WERI-Rb-1 (cell line): ENCODE data around the gene ATAD3B.
"Not testable (repeated sequence)": the region's sequence is repeated elsewhere in the genome, so short reads cannot be mapped to it uniquely, and the experiment has no call there.

Experiments used
- DNase-seq: peaks from one replicate; pipeline ENCODE4 v3.0.0-alpha.2; 2020
- H3K27ac ChIP-seq: fragments of 250-450 bp; sonication (Bioruptor Pico); 2 replicates; pipeline ENCODE4 v1.5.1; 2020; ENCODE audit warnings: mild to moderate bottlenecking, moderate library complexity
- H3K27me3 ChIP-seq: fragments of 250-450 bp; sonication (Bioruptor Pico); 2 replicates; pipeline ENCODE4 v1.5.1; 2021; ENCODE audit warnings: mild to moderate bottlenecking, low read depth, moderate library complexity; ENCODE audit not compliant: insufficient read depth, severe bottlenecking
- H3K36me3 ChIP-seq: fragments of 250-450 bp; sonication (Bioruptor Pico); 2 replicates; pipeline ENCODE4 v1.5.1; 2020; ENCODE audit warnings: mild to moderate bottlenecking, moderate library complexity
- H3K4me3 ChIP-seq: 2 replicates; pipeline ENCODE4 v1.5.1; 2011; ENCODE audit warnings: low read depth, mild to moderate bottlenecking, control low read depth, low read length
- H3K9me3 ChIP-seq: fragments of 250-450 bp; sonication (Bioruptor Pico); 2 replicates; pipeline ENCODE4 v1.5.1; 2021; ENCODE audit warnings: mild to moderate bottlenecking, moderate library complexity; ENCODE audit not compliant: severe bottlenecking
- CTCF ChIP-seq: IDR thresholded peaks from 2 replicates; pipeline ENCODE4 v1.5.1; 2011; ENCODE audit warnings: low read depth, mild to moderate bottlenecking, control low read depth, inconsistent platforms, low read length

Gene ATAD3B

GRCh38 chr1:1455366-1455884 is 16.1 kb upstream of the ATAD3B start:
- no peaks in the 10 kb centered on the region for H3K36me3 ChIP-seq
- TF ChIP-seq CTCF, result no peak
- DNase-seq, result no peak
- no peaks in the 10 kb centered on the region for H3K9me3 ChIP-seq
- no peaks in the 10 kb centered on the region for H3K27me3 ChIP-seq
- H3K27ac ChIP-seq, result no peak overlapping the region
- no peak overlapping the region for H3K4me3 ChIP-seq

- not testable (repeated sequence) for H3K27me3 ChIP-seq, DNase-seq, H3K27ac ChIP-seq, H3K9me3 ChIP-seq, H3K36me3 ChIP-seq, H3K4me3 ChIP-seq
These were observed 15.6 kb upstream of the ATAD3B start for GRCh38 chr1:1455934-1456333.

GRCh38 chr1:1456683-1457255 is 14.8 kb upstream of the ATAD3B start:
- H3K27me3 ChIP-seq, DNase-seq, H3K27ac ChIP-seq, H3K4me3 ChIP-seq, H3K36me3 ChIP-seq, H3K9me3 ChIP-seq: not testable (repeated sequence)

- not testable (repeated sequence) for H3K27me3 ChIP-seq, H3K4me3 ChIP-seq, DNase-seq, H3K9me3 ChIP-seq, H3K27ac ChIP-seq, H3K36me3 ChIP-seq
These were observed 12.4 kb upstream of the ATAD3B start for GRCh38 chr1:1459156-1459555.

- H3K4me3 ChIP-seq, DNase-seq, H3K36me3 ChIP-seq, H3K27ac ChIP-seq, H3K27me3 ChIP-seq, H3K9me3 ChIP-seq: not testable (repeated sequence)
These were observed 11.9 kb upstream of the ATAD3B start for GRCh38 chr1:1459711-1460110.

- H3K9me3 ChIP-seq, result no peaks in the 10 kb centered on the region
- no peak for DNase-seq
- H3K27me3 ChIP-seq, result no peaks in the 10 kb centered on the region
- no peaks in the 10 kb centered on the region for H3K36me3 ChIP-seq
- H3K27ac ChIP-seq, result no peak overlapping the region
- no peak overlapping the region for H3K4me3 ChIP-seq
- no peak for TF ChIP-seq CTCF
These were observed 10.9 kb upstream of the ATAD3B start for GRCh38 chr1:1460540-1461130.

GRCh38 chr1:1461721-1462317 is 9.7 kb upstream of the ATAD3B start:
- no peak overlapping the region for H3K4me3 ChIP-seq
- no peaks in the 10 kb centered on the region for H3K27me3 ChIP-seq
- H3K9me3 ChIP-seq, result no peaks in the 10 kb centered on the region
- no peak for DNase-seq
- peak; percentile 25; the same call in 1 of the 2 replicates for TF ChIP-seq CTCF
- H3K36me3 ChIP-seq, result no peaks in the 10 kb centered on the region
- H3K27ac ChIP-seq, result no peak overlapping the region
